Activated CD4-positive, alpha-beta T cell treated with anti-CD3 and anti-CD28 coated beads, Interleukin-2, amount 10 ng/mL, durations not matched to agents 24 days and 14 days (primary cell): ENCODE measurements around the gene DOCK3. TPM values are rescaled to one million over a fixed set of nuclear protein-coding genes. Genes with fewer than 3 reads are reported as not detected.
"Not testable (repeated sequence)": the region's sequence is repeated elsewhere in the genome, so short reads cannot be mapped to it uniquely, and the experiment has no call there.

Experiments used
- DNase-seq: peaks from one replicate; pipeline ENCODE4 v3.0.0; 2022
- H3K27ac Mint-ChIP-seq: one replicate; pipeline ENCODE4 v1.8.0; 2022; ENCODE audit warnings: mild to moderate bottlenecking, mixed read lengths
- H3K27me3 Mint-ChIP-seq: one replicate; pipeline ENCODE4 v1.8.0; 2022; ENCODE audit warnings: mixed read lengths
- H3K36me3 Mint-ChIP-seq: one replicate; pipeline ENCODE4 v1.8.0; 2022; ENCODE audit warnings: low read depth, mild to moderate bottlenecking, mixed read lengths
- H3K4me1 Mint-ChIP-seq: one replicate; pipeline ENCODE4 v1.8.0; 2021; ENCODE audit warnings: mixed read lengths
- H3K4me3 Mint-ChIP-seq: one replicate; pipeline ENCODE4 v1.8.0; 2022; ENCODE audit warnings: mild to moderate bottlenecking, moderate library complexity, mixed read lengths
- H3K9me3 Mint-ChIP-seq: one replicate; pipeline ENCODE4 v1.8.0; 2021; ENCODE audit warnings: mixed read lengths
- intact Hi-C: fragments of 100-400 bp; cut with micrococcal nuclease; formaldehyde crosslinking; loops from one replicate; pipeline ENCODE4 v1.15.1; 2023
- total RNA-seq: library from RNA; stranded (reverse); gene quantifications from 2 replicates; pipeline ENCODE4 v1.2.3, GENCODE V29; 2022

DOCK3 gene
- total RNA-seq, 1 donor from 2014 or later = 1.8 TPM

DNA sequence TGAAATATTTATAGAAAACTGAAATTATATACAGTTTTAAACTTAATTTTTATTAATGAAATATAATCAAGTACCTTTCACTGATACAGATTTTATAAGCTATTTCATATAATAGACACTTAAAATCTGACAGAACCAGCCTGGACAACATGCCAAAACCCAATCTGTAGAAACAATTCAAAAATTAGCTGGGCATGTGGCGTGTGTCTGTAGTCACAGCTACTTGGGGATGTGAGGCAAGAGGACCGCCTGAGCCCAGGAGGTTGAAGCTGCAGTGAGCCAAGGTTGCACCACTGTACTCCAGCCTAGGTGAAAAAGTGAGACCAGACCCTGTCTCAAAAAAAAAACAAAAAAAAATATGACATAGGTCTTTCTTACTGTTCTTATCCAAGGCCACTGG lies 472.1 kb downstream of the DOCK3 start:
- H3K4me3 Mint-ChIP-seq = no peak overlapping the region
- H3K36me3 Mint-ChIP-seq = no peaks in the 10 kb centered on the region
- no peak for DNase-seq
- H3K4me1 Mint-ChIP-seq = no peaks in the 10 kb centered on the region
- intact Hi-C loops = no loop called here
- H3K27me3 Mint-ChIP-seq = no peaks in the 10 kb centered on the region
- H3K27ac Mint-ChIP-seq = no peak overlapping the region
- peaks cover 11% of the 10 kb centered on the region for H3K9me3 Mint-ChIP-seq

DNA sequence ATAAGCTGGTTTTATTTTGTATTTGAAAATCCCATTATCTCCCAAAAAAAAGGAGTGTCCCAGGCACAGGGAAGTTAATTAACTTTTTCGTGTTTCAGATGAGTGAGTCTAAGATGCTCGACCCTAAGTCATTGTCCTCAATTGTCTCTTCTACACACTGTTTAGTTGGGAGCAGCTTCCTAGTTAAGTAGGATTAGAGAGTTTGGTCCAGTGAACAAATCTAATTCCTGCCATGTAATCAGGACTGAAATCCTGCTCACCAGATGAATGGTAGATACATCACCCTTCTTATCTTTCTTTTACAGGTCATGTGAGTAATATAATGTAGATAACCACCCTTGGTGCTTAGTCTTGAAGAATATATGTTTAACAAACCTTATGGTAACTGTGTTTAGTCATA lies 481.4 kb downstream of the DOCK3 start:
- H3K4me1 Mint-ChIP-seq = no peaks in the 10 kb centered on the region
- DNase-seq = no peak
- no peak overlapping the region for H3K4me3 Mint-ChIP-seq
- H3K27me3 Mint-ChIP-seq = no peaks in the 10 kb centered on the region
- no peak overlapping the region for H3K27ac Mint-ChIP-seq
- H3K36me3 Mint-ChIP-seq = no peaks in the 10 kb centered on the region
- intact Hi-C loops = no loop called here
- H3K9me3 Mint-ChIP-seq = no peaks in the 10 kb centered on the region

DNA sequence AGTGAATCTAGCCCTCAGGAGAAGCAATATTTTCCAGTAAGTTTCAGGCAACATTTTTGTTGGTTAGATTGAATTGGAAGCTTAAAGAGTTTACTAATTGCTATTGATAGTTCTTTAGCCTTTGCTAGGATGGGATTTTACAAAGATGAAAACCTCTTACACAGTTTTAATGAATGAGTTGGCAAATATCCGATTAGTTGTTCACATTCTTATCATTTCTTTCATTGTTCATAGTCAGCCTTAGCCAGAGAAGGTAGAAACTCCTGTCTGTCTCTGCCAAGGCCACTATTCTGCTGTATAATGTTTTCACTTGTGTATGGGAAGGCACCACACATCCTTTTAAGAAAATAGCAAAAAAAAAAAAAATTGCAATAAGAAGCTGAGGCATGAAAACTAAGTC lies 488.3 kb downstream of the DOCK3 start:
- Mint-ChIP-seq H3K9me3 (no peaks in the 10 kb centered on the region), H3K36me3 (no peaks in the 10 kb centered on the region), H3K4me3 (no peak overlapping the region)

DNA sequence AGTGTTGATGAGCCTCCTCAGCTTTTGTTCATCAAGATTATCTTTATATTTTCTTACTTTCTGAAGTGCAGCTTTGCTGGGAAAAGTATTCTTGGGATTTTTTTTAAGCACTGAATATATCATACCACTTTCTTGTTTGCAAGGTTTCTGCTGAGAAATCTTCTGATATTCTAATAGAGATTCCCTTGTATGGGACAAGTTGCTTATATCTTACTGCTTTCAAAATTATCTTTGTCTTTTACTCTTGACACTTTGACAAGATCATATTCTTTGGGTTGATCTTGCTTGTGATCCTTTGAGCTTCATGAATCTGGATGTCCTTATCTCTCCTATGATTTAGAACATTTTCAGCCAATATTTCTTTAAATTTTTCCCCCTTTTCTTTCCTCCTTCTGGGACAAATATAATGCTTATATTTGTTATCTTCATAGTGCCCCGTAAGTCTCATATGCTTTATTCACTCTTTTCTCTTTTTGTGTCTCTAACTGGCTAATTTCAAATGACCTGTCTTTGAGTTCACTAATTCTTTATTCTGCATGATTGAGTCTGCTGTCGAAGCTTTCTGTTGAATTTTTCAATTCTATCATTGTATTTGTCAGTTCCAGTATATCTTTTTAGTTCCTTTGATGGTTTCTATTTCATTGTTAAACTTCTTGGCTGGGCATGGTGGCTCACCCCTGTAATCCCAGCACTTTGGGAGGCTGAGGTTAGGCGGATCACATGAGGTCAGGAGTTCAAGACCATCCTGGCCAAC lies 499.0 kb downstream of the DOCK3 start:
- H3K27ac Mint-ChIP-seq = no peak overlapping the region

More for the DNA sequence above, 488.3 kb downstream of the DOCK3 start:
- H3K27me3 Mint-ChIP-seq = no peaks in the 10 kb centered on the region
- H3K27ac Mint-ChIP-seq = no peak overlapping the region
- H3K4me1 Mint-ChIP-seq = no peaks in the 10 kb centered on the region
- no peak for DNase-seq
- intact Hi-C loops = no loop called here

DNA sequence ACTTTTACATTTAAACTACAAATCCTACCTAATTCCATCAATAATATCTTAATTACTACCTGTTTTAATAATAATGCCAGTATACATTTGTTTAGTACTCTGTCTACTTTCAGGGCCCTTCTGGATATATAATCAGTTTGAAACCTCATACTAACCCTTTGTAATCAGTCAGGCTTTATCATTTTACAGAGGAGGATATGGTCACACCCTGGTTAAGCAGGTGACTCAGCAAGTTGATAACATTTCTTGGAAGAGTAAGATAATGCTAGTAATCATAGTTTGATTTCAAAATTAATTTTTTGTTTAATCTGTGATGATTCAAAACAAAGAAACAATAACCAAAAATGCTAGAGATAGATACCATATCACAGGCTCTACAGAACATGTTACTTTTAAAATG lies 502.2 kb downstream of the DOCK3 start:
- intact Hi-C loops = no loop called here
- Mint-ChIP-seq H3K4me1 (no peaks in the 10 kb centered on the region), H3K36me3 (peaks cover 8% of the 10 kb centered on the region), H3K27ac (no peak overlapping the region), H3K4me3 (no peak overlapping the region), H3K27me3 (no peaks in the 10 kb centered on the region), H3K9me3 (peaks cover 19% of the 10 kb centered on the region)
- no peak for DNase-seq

More for the DNA sequence above, 499.0 kb downstream of the DOCK3 start:
- Mint-ChIP-seq H3K36me3 (peaks cover 8% of the 10 kb centered on the region), H3K4me1 (no peaks in the 10 kb centered on the region), H3K9me3 (peaks cover 33% of the 10 kb centered on the region), H3K27me3 (no peaks in the 10 kb centered on the region), H3K4me3 (no peak overlapping the region)
- intact Hi-C loops = no loop called here
- no peak for DNase-seq

DNA sequence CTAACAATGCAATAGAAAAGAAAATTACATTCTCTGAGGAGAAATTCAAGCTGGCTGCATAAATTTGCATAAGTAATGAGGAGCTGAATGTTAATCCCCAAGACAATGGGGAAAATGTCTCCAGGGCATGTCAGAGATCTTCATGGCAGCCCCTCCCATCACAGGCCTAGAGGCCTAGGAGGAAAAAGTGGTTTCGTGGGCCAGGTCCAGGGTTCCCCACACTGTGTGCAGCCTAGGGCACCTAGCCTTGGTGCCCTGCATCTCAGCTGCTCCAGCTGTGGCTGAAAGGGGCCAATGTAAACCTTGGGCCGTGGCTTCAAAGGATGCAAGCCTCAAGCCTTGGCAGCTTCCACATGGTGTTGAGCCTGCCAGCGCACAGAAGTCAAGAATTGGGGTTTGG lies 511.7 kb downstream of the DOCK3 start:
- H3K27ac Mint-ChIP-seq, H3K36me3 Mint-ChIP-seq, DNase-seq, H3K27me3 Mint-ChIP-seq, H3K9me3 Mint-ChIP-seq, intact Hi-C loops, H3K4me1 Mint-ChIP-seq, H3K4me3 Mint-ChIP-seq: not testable (repeated sequence)

DNA sequence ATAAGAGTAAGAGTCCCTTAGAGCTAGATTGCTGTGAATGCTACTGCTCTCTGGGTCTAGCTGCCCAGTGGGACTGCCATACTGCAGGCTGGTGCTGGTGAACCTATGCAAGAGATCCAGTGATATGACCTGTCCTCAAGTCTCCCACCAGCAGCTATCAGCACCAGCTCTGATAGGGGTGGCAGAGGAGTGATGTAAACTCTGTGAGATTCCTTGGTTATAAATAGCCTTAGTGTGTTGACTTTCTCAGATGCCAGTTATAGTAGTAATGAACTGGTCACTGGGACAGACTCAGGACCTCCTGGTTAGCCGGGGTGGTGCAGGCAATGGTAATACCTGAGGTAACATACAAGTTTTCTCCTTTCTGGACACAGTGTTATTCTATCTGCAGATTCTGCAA lies 515.5 kb downstream of the DOCK3 start:
- intact Hi-C loops = no loop called here
- H3K27ac Mint-ChIP-seq = no peak overlapping the region
- H3K4me1 Mint-ChIP-seq = no peaks in the 10 kb centered on the region
- H3K4me3 Mint-ChIP-seq = no peak overlapping the region
- no peaks in the 10 kb centered on the region for H3K36me3 Mint-ChIP-seq
- no peaks in the 10 kb centered on the region for H3K27me3 Mint-ChIP-seq
- H3K9me3 Mint-ChIP-seq = peaks cover 7% of the 10 kb centered on the region
- DNase-seq = no peak

DNA sequence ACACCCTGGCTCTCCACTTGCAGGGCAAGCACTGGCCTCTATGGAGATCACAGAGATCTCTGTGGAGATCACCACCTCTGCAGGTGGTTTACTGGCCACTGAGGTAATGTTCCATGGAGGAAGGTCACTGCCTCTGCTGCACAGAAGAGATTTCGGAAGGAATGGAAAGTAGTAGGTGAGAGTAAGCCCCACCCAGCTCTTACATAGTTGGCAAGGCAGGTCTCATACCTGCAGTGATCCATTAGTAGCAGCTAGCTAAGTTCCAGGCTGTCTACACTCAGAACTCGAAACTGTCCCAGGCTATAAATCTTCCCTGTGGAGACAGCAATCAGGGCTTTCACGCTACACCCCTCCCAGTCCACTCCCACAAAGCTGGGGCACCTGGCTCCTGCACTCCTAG lies 516.1 kb downstream of the DOCK3 start:
- H3K27ac Mint-ChIP-seq = no peak overlapping the region
- no peaks in the 10 kb centered on the region for H3K36me3 Mint-ChIP-seq
- no peaks in the 10 kb centered on the region for H3K4me1 Mint-ChIP-seq
- intact Hi-C loops = no loop called here
- no peak overlapping the region for H3K4me3 Mint-ChIP-seq
- no peaks in the 10 kb centered on the region for H3K27me3 Mint-ChIP-seq
- H3K9me3 Mint-ChIP-seq = peaks cover 4% of the 10 kb centered on the region
- DNase-seq = no peak

DNA sequence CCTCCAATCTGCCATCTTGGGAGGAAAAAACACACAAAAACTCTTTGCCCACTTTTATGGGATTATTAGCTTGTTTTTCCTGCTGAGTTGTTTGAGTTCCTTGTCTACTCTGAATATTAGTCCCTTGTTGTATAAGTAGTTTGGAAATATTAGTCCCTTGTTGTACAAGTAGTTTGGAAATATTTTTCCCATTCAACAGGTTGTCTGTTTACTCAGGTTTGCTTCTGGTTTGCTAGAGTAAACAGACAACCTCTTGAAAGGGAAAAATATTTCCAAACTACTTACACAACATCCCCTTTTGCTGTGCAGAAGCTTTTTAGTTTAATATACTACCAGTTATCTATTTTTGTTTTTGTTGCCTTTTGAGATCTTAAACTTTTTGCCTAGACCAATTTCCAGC lies 517.0 kb downstream of the DOCK3 start:
- Mint-ChIP-seq H3K27ac (no peak overlapping the region), H3K9me3 (peaks cover under 1% of the 10 kb centered on the region), H3K4me1 (no peaks in the 10 kb centered on the region), H3K27me3 (no peaks in the 10 kb centered on the region), H3K36me3 (peaks cover 2% of the 10 kb centered on the region), H3K4me3 (no peak overlapping the region)
- no peak for DNase-seq
- intact Hi-C loops = no loop called here

DNA sequence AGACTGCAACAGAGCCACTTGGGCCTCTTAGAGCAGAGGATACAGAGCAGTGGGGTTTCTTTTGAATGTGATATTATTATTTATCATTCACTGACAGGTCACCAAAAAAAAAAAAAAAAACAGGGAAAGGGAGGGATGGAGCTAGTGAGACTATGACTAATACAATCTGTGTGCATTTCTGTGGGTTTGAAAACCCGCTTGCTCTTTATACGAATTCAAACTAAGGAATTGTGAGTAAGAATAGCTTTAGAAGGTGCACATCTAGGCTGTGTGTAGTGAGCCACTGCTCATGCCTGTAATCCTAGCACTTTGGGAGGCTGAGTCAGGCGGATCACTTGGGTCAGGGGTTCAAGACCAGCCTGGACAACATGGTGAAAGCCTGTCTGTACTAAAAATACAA lies 523.8 kb downstream of the DOCK3 start:
- intact Hi-C loops = no loop called here
- Mint-ChIP-seq H3K4me1 (no peaks in the 10 kb centered on the region), H3K36me3 (peaks cover 2% of the 10 kb centered on the region), H3K27ac (no peak overlapping the region), H3K27me3 (no peaks in the 10 kb centered on the region), H3K9me3 (peaks cover 6% of the 10 kb centered on the region), H3K4me3 (no peak overlapping the region)
- DNase-seq = no peak

DNA sequence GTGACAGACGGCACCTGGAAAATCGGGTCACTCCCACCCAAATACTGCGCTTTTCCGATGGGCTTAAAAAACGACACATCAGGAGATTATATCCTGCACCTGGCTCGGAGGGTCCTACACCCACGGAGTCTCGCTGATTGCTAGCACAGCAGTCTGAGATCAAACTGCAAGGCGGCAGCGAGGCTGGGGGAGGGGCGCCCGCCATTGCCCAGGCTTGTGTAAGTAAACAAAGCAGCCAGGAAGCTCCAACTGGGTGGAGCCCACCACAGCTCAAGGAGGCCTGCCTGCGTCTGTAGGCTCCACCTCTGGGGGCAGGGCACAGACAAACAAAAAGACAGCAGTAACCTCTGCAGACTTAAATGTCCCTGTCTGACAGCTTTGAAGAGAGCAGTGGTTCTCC lies 524.6 kb downstream of the DOCK3 start:
- intact Hi-C loops, H3K36me3 Mint-ChIP-seq, H3K27ac Mint-ChIP-seq, H3K4me3 Mint-ChIP-seq, H3K9me3 Mint-ChIP-seq, H3K27me3 Mint-ChIP-seq, H3K4me1 Mint-ChIP-seq, DNase-seq: not testable (repeated sequence)

DNA sequence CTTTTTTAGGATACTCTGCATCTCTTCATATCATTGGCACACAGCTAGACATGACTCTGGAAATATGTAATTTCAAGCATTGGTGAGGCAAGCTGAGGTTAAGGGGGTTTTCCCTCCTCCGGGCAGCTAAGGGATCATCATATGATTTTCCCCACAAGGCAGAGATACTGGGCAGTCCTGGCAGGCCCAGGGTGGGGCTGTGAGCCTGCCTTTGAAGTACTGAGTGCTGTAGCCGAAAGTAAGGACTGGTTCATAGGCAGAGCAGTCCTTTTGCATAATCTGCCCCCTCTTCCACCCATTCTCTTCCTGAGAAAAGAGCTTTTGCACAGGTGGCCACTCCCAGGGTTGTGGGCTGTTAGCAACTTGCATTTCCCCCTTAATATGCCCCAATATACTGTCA lies 541.6 kb downstream of the DOCK3 start:
- Mint-ChIP-seq H3K4me1 (no peaks in the 10 kb centered on the region), H3K36me3 (no peaks in the 10 kb centered on the region), H3K27me3 (no peaks in the 10 kb centered on the region), H3K4me3 (no peak overlapping the region), H3K9me3 (no peaks in the 10 kb centered on the region), H3K27ac (no peak overlapping the region)
- DNase-seq = no peak
- intact Hi-C loops = no loop called here

DNA sequence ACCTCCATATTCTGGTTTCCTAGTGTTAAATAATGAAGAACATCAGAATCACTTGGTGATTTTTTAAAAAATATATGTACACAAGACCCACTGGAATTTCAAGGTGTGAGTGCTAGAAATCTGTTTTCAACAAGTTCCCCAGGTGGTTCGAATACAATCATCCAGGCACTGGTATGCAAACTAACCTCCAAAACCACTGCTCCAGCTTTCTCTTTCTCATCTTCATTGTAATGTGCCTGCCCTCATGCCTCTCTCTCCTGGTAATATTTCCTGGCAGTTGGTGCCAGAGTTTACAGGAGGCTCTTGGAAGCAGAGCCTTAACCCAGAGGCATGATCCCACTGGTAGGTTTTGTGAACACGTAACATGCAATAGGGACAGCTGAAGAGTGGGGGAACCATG lies 547.2 kb downstream of the DOCK3 start:
- Mint-ChIP-seq H3K27me3 (no peaks in the 10 kb centered on the region), H3K27ac (no peak overlapping the region), H3K4me1 (no peaks in the 10 kb centered on the region), H3K9me3 (no peaks in the 10 kb centered on the region), H3K4me3 (no peak overlapping the region), H3K36me3 (no peaks in the 10 kb centered on the region)
- no peak for DNase-seq
- intact Hi-C loops = no loop called here

DNA sequence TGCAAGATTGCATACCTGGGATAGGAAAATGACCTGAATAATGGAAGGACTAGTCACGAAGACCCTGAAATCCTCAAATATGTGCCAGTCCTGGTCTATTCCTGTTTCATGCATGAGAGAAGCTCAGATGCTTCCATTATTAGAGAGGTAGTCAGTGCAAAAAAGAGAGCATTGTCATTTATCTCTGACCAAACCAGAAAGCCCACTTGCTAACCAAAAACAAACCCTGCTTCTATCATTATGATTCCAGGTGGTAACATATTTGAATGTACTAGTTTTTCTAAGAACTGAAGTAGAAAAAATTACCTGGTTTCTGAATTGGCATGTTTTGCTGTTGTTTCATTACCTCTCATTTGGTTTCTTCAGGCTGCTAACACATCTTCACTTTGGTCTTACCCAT lies 549.6 kb downstream of the DOCK3 start:
- DNase-seq = no peak
- no peaks in the 10 kb centered on the region for H3K27me3 Mint-ChIP-seq
- no peaks in the 10 kb centered on the region for H3K4me1 Mint-ChIP-seq
- H3K9me3 Mint-ChIP-seq = no peaks in the 10 kb centered on the region
- intact Hi-C loops = no loop called here
- H3K27ac Mint-ChIP-seq = no peak overlapping the region
- no peaks in the 10 kb centered on the region for H3K36me3 Mint-ChIP-seq
- H3K4me3 Mint-ChIP-seq = no peak overlapping the region

DNA sequence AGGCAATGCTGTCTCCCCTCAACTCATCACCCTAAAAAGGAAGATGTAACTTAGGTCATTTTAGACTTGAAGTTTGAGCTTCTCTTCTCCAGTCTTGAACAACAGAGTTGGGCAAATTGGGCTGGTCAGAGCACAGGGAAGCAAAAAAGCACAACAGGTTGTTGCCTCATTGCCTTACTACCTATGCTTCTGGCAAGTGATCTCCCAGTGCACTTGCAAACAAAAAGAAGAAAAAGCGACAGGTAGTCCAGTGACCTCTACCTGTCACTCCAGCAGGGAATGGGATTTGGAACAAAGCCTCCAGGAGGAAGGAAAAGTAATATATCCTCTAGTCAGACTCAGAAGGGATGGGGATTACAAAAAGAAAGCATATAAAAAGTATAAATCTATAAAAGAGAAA lies 550.1 kb downstream of the DOCK3 start:
- H3K9me3 Mint-ChIP-seq = no peaks in the 10 kb centered on the region
- no peak overlapping the region for H3K27ac Mint-ChIP-seq
- no peak for DNase-seq
- H3K36me3 Mint-ChIP-seq = no peaks in the 10 kb centered on the region
- no peak overlapping the region for H3K4me3 Mint-ChIP-seq
- no peaks in the 10 kb centered on the region for H3K27me3 Mint-ChIP-seq
- H3K4me1 Mint-ChIP-seq = no peaks in the 10 kb centered on the region
- intact Hi-C loops = no loop called here
